Midbrain (tissue), 1 donor: ENCODE results near the gene RNF167.

Source experiments
- DNase-seq: peaks from one replicate; lab custom pipeline; 2025; lab: John Stamatoyannopoulos, UW

RNF167 gene

GRCh38 chr17:4978726-4979125 lies 38.7 kb downstream of the RNF167 start:
- DNase-seq = peak; percentile 8

GRCh38 chr17:4980644-4981216 lies 40.7 kb downstream of the RNF167 start:
- DNase-seq = no peak

DNA sequence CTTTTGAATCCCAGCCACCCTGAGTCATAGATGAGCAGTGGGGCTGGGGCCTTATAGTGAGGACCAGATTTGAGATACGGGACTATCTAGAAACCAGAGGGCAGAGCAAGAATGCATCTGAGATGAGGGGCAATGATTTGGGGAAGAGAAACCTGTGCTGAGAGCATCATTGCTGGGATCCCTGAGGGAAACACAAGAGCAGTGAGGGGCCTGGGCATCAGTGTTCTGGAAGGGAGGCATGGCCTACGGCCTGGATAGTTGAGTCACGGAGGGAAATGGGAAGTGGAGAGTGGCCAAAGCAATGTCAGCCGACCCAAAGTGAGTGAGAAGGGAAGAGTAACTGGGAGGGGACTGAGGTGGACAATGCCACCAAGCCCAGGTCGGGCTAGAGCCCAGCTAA lies 42.2 kb downstream of the RNF167 start:
- no peak for DNase-seq

GRCh38 chr17:4986403-4986802 lies 46.3 kb downstream of the RNF167 start:
- no peak for DNase-seq

DNA sequence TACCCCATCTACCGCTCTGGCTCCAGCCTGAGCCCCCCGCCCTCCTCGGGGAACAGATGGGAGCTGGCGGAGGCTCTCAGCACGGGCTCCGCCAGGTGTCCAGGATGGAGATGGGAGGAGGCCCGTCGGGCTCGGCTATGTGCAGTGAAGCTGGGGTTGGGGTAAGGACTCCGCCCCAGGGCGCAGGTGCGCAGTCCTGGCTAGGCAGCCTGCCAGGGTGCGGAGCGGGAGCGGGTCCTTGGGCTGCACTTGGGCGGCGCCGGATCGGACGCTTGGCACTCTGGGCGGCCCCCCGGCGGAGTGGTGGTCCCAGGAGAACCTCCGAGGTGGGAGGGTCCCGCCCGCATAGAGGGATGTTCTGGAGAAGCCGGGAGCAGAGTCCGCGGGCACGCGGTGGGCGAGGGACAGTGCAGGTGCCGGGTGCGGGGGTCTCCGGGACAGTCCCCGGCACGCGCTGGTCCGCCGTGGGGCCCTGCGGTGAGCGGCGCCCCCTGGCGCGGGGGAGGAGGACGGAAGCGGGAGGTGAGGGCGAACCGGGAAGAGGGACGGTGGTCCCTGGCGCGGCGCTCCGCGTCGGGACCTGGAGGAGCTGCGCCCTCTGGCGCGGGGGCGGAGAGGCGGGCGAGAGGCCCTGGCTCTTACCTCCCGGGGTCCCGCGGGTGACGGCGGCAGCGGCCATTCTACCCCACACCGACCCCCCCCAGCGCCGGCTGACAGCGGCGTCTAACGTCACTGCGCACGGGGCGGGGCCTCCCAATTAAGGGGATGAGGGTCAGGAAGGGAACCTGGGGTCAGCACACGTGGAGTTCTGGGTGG lies 47.1 kb downstream of the RNF167 start, which contains the start of gene CAMTA2:
TSS of gene CAMTA2 (minus strand) at position 725 of the 816 bp plus-strand sequence. CDS start 1,453 bp downstream, outside the sequence.
- DNase-seq = peak; percentile 88

DNA sequence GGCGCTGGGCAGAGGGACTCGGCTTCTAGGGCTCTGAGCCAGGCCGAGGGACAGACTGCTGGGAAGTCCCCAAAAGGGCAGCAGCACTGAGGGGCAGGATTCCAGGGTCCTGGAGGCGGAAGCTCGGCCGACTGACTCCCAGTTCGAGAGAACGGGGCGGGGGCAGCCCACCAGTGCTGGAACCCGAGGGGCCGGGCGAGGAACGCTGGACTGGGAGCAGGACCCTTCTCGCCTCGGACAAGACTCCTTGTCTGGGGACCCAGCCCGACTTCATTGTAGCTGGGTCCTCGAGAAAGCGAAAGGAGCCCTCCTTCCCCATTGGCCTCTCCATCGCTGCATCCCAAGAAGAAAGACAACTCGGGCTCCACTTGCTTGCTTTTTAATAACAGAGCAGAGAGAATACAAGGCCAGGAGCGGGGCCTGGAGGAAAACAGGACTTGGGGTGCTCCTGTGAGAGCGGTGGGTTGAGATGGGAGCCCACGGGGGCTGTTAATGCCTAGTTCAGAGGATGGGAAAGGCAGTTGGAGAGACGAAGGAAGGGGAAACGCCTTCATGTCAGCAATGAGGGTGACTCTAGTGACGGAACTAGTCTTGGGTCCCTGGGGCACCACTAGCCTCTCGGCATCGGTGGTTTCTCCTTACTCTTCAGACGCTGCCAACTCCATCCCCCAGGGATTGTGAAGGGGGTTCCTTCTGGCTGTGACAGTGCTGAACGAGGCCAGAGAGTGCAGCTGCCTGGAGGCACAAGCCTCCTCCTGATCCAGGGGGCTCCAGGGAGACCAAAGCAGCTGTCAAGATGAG lies 47.9 kb downstream of the RNF167 start:
- DNase-seq = no peak

- no peak for DNase-seq
Observed at GRCh38 chr17:4994081-4994595, 54.1 kb downstream of the RNF167 start.
